ENCODE measurements around the gene APOA5.
"Not testable (repeated sequence)": the region's sequence is repeated elsewhere in the genome, so short reads cannot be mapped to it uniquely, and the experiment has no call there.

The APOA5 gene

DNA sequence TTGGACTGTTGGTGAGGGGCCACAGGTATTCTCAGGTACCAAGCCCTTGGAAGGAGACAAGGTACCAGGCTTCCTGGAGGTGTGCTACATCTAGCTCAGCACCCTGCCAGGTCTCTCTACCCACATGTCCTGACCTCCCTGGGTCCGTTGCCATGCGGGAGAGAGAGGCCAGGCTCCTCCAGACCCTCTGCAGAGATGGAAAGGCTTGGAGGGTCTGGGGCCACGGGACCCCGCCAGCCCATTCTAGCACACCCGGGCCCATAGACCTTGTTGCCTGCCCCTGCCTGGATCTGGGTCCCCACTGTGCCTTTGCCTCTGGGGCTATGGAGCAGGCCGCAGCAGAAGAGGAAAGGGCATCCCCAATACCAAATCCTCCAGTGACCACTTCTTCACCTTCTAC, 35.8 kb upstream of the APOA5 start:
- no peak for DNase-seq

DNA sequence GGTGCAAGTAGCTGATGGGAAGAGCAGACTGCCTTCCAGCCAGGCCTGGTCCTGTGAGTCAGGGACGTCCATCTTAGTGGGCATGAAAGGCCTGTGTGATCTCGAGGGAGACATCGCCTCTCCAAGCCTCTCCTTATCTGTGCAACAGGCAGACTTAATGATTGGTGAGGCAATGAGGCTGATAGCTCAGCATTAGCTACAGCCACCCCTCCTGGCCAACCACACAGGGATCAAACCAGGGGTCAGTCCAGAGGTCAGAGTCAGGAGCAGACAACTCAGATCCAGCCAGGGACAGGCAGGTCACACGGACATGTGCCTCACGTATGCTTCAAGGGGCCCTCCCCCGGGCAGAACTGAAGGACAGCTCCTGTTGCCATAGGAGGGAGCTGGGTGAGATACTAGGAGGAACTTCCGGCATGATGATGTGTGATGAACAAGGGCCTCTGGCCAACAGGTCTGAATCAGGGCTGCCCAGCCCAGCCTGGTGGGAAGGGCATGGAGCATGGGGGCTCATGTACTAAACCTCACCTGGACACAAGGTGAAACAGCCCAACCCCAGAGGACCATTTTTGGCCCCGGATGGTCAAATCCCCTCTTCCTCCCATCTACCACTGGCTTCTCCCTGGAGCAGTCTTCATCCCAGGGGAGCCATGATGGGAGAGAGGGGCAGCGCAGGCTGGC, 35.2 kb upstream of the APOA5 start:
- no peak for DNase-seq

DNA sequence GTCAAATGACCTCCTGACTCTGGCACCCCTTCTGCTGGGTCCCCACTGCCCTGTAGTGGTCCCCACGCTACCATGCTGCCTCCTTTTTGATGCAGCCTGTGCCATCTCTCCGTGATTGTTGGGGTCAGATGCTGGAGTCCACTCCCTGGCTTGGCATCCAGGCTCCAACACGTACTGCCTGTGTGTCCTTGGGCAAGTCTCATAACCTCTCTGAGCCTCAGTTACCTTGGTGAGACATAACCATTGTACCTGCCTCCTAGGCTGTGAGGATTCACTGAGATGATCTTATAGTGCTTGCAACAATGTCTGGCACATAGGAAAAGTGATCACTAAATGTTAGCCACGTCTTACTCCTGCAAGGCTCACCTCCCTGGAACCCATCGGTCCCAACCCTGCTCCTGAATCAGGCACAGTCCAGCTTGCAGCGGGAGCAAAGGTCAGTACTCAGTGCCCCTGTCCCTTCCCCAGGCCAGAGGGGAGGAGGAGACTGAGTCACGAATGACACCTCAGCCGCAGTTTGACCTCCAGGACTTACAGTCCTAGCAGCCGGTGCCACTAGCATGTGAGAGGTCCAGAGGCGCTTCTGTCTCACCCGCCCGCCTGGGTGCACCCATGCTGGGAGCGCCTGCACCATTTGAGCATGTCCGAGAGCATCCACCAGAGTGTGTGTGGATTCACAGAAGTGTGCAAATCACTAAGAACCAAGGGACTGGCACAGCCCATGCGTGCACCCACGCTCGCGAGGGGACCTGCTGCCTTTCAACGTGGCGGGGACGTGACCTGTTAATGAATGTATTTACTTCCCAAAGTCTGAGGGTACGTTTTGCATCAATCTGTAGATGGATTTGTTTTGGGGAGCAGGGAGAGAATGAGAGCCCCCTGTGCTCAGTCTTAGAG, 34.4 kb upstream of the APOA5 start:
- DNase-seq: no peak

DNA sequence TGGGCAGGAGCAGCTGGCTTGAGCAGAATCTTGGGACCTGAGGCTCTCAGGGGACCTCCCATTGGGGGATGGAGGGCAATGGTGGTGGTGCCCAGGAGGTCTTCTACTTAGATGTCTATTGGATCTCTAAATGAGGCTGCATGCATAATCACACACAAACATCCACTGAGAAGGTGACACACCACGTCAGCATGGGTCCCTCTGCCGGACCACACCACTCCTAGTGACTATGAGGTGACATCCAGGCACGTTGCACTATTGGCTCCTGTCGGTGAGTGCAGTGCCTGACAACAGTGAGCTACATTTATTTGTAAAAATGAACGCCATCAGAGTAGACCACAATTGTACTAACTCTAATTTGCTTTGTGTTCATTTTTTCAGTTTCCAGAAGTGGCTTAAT, 33.8 kb upstream of the APOA5 start:
- no peak for DNase-seq

DNA sequence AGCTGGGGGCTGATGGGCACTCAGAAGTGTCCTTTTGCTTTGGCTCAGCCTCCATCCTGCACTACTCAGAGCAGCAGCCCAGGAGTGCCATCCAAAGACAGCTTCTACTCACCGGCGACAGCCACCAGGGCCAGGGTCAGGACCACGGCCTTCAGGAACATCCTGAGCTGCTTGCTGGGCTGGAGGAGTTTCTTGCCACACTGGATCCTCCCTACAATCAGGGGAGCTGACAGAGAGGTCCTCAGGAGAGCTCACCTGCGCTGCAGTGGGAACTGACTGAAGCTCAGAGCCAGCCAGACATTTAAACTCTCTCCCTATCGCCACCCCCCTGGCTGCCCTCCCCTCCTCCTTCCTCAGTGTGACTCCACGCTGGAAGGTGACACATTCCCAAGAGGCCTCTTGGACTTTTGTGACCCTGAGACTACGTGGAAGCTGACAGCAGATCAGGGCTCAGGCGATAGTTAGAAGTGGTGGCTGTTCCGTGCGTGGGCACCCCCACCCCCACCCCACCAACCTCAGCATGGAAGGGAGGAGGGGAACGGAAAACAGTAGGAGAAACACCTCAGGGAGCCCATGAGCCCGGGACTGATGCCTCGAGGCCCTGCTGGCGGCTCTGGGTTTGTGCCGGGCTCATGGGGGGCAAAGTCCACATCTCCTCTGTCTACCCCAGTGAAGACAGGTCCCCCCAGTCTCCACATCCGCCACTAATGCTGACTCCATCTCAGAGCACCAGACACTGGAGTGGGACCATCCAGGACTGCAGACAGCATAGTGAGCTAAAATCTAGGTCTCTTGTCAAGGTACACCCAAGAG, 31.6 kb upstream of the APOA5 start, which contains the start of gene APOA4:
Gene APOA4 (minus strand): TSS at position 274 of the 813 bp plus-strand sequence. CDS start 113 bp downstream, at position 161.
- DNase-seq: no peak

DNA sequence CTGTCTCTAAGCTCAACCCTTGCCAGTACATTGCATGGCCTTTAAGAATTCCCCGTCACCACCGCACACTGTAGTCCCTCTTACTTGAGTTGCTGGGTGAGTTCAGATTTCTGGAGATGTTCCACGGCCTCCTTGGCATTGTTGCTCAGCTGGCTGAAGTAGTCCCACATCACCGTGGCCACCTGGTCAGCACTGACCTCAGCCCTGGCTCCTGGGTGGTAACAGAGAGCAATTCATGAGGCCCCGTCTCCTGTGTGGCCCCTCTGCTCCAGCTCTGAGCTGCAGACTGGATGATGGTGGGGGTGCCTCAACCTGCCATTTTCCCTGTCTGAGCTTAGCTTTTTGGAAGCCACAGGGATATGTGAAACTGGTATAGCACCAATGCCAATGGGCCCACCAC, 30.9 kb upstream of the APOA5 start:
- DNase-seq: no peak

DNA sequence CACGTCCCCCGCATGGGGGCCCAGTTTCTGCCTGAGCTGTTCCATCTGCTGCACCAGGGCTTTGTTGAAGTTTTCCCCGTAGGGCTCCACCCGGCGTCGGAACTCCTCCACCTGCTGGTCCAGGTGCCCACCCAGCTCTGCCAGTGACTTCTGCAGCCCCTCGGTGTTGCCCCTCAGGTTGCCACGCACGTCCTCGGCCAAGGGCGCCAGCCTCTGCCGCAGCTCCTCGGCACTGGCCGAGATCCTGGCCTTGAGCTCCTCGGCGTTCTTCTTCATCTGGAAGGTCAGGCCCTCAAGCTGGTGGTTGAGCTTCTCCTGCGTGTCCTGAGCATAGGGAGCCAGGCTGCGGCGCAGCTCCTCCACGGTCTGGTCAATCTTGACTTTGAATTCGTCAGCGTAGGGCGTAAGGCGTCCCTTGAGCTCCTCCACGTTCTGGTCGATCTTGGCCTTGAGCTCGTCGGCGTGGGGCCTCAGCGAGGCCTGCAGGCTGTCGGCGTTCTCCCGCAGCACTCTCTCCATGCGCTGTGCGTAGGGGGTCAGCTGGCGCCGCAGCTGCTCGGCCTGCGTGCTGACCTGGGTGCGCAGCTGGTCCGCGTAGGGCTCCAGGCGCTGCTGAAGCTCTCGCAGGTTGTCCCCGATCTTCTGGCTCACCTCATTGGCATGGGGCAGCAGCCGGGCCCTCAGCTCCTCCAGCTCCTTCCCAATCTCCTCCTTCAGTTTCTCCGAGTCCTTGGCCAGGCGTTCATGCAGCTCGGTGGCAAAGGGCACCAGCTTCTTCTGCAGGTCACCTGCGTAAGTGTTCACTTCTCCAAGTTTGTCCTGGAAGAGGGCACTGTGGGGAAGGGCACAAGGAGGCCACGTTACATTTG, 29.6 kb upstream of the APOA5 start:
- DNase-seq: no peak

DNA sequence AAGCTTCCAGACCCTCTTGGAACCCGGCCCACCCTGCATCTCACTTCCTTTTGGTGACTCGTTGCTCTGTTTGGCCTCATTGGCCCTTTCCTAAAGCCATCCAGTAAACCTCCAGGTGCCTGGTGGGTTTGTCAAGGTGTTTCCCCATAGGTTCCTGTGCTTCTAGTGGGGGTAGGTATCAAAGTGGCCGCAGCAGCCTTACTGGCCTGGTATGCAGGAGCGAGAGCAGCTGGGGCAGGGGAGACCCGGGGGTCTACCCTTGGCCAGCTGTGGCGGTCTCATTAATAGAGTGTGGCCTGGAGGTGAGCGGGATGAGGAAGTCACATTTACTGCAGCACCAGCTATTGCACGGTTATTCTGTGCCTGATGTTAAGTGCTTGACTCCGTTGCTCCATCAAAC, 27.4 kb upstream of the APOA5 start:
- DNase-seq: no peak

DNA sequence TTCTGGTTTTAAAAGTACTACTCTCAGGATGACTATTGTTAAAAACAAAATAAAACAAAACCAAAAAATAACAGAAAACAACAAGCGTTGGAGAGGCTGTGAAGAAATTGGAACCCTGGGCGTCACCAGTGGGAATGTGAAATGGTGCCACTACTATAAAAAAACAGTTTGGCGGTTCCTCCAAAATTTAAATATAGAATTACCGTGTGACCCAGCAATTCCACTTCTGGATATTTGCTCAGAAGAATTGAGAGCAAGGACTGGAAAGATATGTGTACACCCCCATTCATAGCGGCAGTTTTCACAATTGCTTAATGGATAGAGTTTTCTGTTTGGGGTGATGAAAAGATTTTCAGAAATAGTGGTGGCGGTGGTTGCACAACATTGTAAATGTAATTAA, 22.8 kb upstream of the APOA5 start:
- no peak for DNase-seq

DNA sequence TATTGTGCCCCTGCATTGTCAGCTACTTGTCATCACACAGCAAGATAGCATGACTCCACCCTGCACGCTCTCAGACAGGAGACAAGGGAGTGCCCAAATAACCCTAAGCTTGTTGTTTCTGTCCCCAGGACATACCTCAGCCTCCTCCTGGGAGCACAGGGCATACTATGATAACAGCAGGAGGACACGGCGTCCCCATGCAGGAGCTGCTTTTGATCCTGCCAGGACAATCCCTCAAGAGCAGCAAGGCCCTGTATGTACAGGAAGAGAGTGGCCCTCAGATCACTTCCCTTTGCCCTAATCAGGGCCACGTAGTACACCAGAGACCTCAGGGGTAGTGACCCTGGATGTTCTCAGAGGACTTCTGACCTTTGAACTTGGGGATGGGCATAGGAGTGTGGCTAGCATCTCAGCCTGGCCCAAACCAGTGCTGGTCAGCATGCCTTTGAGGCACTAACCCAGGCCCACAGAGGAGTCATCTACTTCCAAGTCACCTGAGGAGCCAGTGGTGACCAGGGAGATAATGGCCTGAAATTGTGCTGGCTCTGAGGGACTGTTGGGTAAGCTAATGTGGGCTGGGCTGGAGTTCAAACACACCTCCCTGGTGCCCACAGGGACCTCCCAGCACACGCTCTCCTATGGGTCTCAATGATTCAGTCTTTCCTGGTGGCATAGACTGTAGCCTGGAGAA, 22.2 kb upstream of the APOA5 start:
- no peak for DNase-seq

DNA sequence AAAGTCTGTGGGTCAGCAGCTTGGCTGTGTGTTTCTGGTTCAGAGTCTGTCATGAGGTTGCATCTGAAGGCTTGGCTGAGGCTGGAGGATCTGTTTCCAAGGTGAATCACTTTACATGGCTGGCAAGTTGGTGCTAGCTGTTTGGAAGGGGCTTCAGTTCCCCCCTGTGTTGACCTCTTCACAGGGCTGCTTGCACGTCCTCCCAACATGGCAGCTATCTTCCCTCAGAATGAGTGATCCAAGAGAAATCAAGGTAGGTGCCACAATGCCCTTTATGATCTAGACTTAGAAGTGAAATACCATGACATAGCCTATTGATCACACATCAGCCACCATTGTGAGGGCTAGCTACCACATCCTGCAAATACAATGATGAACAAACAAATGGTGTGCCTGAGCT, 21.5 kb upstream of the APOA5 start:
- no peak for DNase-seq

DNA sequence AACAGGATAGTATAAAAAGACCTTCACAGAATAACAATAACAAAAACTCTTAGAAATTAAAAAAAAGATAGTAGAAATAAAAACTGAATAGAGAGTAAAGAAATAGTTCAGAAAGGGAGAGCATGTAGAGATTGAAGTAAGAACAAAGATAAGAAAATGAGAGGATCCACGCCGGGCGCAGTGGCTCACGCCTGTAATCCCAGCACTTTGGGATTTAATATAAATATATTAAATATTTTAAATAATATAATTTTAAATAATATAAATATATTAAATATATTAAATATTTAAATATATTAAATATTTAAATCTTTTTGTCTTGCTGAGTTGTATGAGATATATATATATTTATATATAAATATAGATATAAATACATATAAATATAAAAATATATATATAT, 20.4 kb upstream of the APOA5 start:
- no peak for DNase-seq

DNA sequence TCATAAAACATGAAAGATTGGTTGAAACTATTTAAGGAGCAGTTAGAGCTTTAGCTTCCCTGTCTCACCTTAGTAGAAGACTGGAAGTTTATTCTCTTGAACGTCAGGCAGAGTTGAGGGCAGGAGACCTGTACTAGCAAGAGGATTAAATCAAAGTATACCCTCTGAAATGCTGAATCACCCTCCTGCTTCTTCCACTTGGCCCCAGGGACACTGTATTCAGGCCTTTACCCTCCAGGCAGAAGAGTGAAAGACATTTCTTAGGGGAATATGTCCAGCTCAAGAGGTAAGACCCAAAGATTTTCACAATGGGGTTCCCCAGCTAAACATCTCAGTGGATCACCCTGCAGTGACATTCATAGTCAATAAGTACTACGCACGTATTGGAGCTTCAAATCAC, 19.5 kb upstream of the APOA5 start:
- DNase-seq: no peak

DNA sequence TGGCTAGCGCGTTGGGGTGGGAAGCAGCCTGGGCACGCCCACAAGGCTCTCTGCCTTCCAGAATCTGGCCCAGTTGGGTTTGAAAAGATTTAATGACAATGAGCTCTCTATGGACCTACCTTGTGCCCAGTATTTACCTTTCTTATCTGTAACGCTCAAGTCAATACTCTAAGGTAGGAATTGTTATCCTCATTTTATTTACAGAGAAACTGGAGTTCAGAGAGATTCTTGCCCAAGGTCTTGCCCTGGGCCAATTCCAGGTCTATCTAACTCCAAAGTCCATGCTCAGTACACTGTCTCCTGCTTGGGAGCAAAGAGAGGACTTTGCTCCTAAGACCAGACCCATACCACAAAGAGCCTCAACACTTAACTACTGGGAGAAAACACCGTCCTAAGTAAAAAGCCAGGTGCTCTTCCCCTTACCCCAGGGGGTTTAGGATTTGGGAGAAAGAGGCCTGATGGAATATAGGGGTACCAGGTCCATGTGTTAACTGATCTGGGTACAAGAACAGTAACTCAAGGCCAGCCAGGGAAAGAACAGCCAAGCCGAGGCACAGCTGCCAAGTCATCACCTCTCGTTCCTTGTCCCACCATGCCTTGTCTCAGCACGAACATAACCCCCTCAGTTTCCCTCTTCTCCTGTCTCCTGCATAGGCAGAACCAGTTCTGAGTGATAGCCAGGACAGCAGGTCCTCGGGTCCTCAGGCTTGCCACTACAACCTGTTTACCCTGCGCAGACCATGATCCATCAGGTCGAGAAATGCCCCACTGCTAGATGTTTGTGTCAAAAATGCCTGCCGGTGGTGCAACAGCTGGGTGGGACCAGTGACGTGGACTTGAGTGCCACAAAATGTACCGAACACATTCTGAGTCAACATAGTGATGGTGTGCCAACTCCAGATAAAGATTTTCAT, 16.8 kb upstream of the APOA5 start:
- no peak for DNase-seq

DNA sequence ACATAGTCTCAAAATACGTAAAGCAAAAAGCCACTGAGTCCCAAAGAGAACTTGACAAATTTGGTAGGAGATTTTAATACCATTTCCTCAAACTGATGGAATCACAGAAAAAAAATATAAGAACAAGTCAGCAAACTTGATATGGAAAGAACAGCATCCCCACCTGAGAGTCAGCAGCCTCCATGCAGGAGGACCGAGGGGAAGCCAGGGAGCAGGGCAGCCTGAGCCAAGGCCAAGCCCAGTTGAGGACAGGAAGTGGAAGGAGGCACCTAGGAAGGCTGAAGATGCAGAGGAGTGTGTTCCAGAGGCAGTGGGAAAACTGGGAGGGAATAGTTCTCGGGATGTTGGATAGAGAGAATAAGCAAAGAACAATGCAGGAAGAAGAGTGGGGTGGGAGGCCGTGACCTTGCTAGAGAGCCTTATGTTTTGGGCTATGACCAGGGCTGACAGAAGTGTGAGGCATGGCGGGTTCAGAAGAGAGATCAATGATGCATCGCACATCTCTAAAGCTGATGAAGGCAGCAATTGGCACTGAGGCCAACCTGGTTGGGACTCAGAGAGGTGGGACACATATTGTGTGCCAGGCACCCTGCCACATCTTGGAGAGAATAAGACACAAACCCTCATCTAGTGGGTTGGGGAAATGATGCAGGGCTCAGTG, 16.1 kb upstream of the APOA5 start:
- no peak for DNase-seq

DNA sequence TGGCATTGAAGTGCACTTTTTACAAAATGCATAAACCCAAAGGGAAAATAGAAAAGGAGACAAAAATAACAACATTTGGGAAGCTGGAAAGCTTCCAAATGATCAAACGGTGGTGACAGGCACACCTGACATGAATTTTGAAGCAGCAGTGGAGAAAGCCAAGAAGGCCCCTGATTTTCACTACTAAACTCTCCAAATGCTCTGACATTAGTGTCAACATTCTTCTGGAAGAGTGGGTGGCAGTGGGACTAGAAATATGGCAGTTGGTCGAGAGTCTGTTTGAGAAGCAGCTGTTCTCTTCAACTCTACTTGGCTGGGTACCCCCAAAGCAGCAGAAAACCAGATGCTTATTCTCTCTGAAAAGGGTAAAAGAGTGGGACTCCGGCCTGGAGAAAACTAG, 12.3 kb upstream of the APOA5 start:
- no peak for DNase-seq

DNA sequence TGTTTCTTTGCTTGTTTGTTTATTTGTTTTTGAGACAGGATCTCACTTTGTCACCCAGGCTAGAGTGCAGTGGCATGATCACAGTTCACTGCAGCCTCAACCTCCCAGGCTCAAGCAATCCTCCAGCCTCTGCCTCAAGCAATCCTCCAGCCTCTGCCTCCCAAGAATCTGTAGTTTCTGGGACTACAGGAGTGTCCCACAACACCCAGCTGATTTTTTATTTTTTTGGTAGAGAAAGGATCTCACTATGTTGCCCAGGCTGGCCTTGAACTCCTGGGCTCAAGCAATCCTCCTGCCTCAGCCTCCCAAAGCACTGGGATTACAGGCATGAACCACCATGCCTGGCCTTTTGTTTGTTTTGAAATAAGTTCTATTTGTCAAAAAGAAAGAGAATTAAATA, 10.0 kb upstream of the APOA5 start:
- DNase-seq: not testable (repeated sequence)

DNA sequence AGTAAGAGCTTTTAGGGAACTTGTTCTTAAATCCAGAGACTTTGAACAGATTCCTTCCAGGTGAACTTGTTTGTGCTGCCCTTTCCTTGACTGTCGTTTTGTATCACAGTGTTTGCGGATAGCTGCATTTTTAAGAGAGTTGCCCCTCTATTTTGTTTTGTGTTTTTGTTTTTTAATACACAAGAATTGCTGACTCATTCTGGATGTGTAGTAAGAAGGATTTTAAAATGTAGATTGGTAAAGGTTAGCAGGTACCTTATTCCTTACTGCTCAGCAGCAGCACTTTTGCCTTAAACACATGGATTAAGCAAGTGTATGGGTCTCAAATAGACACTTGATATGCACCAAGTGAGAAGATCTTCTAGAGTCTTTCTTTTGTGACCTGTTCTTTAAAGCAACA, 8.9 kb upstream of the APOA5 start:
- no peak for DNase-seq

DNA sequence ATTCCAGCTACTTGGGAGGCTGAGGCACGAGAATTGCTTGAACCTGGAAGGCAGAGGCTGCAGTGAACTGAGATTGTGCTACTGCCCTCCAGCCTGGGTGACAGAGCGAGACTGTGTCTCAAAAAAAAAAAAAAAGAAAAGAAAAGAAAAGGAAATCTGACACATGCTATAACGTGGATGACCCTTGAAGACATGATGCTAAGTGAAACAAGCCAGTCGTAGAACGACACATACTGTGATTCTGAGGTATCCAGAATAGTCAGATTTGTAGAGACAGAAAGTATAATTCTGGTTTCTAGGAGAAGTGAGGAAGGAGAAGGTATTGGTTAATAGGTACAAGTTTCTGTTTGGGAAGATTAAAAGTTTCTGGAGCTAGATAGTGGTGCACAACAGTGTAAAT, 6.7 kb upstream of the APOA5 start:
- DNase-seq: no peak

DNA sequence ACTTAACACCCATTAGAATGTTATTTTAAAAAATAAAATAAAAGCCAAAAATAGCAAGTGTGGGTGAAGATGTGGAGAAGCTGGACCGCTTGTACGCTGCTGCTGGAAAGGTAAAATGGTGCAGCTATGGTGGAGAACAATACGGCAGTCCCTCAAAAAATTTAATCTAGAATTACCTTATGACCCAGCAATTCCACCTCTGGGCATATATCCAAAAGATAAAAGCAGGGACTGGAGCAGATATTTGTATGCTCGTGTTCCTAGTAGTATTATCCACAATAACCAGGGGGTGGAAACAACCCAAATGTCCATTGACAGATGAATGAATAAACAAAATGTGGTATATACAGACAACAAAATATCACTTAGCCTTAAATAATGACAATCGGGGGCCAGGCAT, 6.1 kb upstream of the APOA5 start:
- DNase-seq: no peak
